CD4-positive, alpha-beta memory T cell (primary cell): ENCODE data around the gene DNM2. TPM values are rescaled to one million over a fixed set of nuclear protein-coding genes. Genes with fewer than 3 reads are reported as not detected.

Experiments used
- CTCF ChIA-PET: fragments of 350-600 bp; sonication (Branson Sonifier 250); formaldehyde crosslinking; loops from one replicate; lab custom pipeline; 2021; ENCODE audit warnings: inconsistent platforms; ENCODE audit not compliant: partially characterized antibody; lab: Charles Lee
- POLR2A ChIA-PET: fragments of 350-600 bp; sonication (Branson Sonifier 250); formaldehyde crosslinking; loops from one replicate; lab custom pipeline; 2021; ENCODE audit not compliant: partially characterized antibody; lab: Charles Lee
- DNase-seq, 5 donors: peaks; one replicate each; pipeline versions ENCODE4 v3.0.0 to v3.0.0-alpha.2; 2020 to 2022; ENCODE audit warnings: mixed read lengths in 1 of 5
- H3K27ac ChIP-seq: one replicate; pipeline ENCODE4 v1.7.0; 2013; ENCODE audit warnings: low read depth, low read length
- H3K27me3 ChIP-seq: 2 replicates; pipeline ENCODE4 v1.7.0; 2013; ENCODE audit warnings: mild to moderate bottlenecking, low read length, moderate library complexity; ENCODE audit not compliant: insufficient read depth
- H3K36me3 ChIP-seq: 2 replicates; pipeline ENCODE4 v1.7.0; 2013; ENCODE audit warnings: mild to moderate bottlenecking, low read length, moderate library complexity; ENCODE audit not compliant: insufficient read depth
- H3K4me1 ChIP-seq: 2 replicates; pipeline ENCODE4 v1.7.0; 2013; ENCODE audit warnings: mild to moderate bottlenecking, low read length, moderate library complexity; ENCODE audit not compliant: insufficient read depth
- H3K4me3 ChIP-seq, 2 donors: one replicate each; pipeline ENCODE4 v1.7.0; 2013; ENCODE audit warnings: low read length in 2 of 2, mild to moderate bottlenecking in 1 of 2
- H3K9me3 ChIP-seq, 2 donors: one replicate each; pipeline ENCODE4 v1.7.0; 2013; ENCODE audit warnings: low read length in 2 of 2, control low read depth in 1 of 2; ENCODE audit not compliant: control insufficient read depth in 1 of 2
- H3K27ac Mint-ChIP-seq, 7 donors: one replicate each; pipeline ENCODE4 v1.8.0; 2020 to 2021; ENCODE audit warnings: mixed read lengths in 7 of 7, mild to moderate bottlenecking in 6 of 7, inconsistent platforms in 3 of 7, moderate library complexity in 3 of 7
- H3K27me3 Mint-ChIP-seq, 2 donors: one replicate each; pipeline ENCODE4 v1.8.0; 2020 to 2021; ENCODE audit warnings: mixed read lengths in 2 of 2
- H3K36me3 Mint-ChIP-seq, 2 donors: one replicate each; pipeline ENCODE4 v1.8.0; 2020 to 2021; ENCODE audit warnings: mixed read lengths in 2 of 2, inconsistent platforms in 1 of 2, mild to moderate bottlenecking in 1 of 2
- H3K4me1 Mint-ChIP-seq, 4 donors: one replicate each; pipeline ENCODE4 v1.8.0; 2020 to 2021; ENCODE audit warnings: mixed read lengths in 4 of 4, mild to moderate bottlenecking in 1 of 4
- H3K4me3 Mint-ChIP-seq, 8 donors: one replicate each; pipeline ENCODE4 v1.8.0; 2020 to 2021; ENCODE audit warnings: mixed read lengths in 8 of 8, mild to moderate bottlenecking in 7 of 8, moderate library complexity in 6 of 8, inconsistent platforms in 3 of 8
- H3K9me3 Mint-ChIP-seq, 8 donors: one replicate each; pipeline ENCODE4 v1.8.0; 2020 to 2021; ENCODE audit warnings: mixed read lengths in 8 of 8, mild to moderate bottlenecking in 5 of 8, inconsistent platforms in 3 of 8, moderate library complexity in 1 of 8
- intact Hi-C: fragments of 100-400 bp; cut with micrococcal nuclease; formaldehyde crosslinking; loops from one replicate; pipeline ENCODE4 v1.15.1; 2023
- polyA plus RNA-seq, 2 donors: library from polyadenylated mRNA; unstranded; fragments of 300-500 nt; fragmentation: Illumina TruSeq; gene quantifications; one replicate each; pipeline ENCODE4 v1.2.3, GENCODE V29; 2021
- total RNA-seq, 2 experiments: library from RNA; stranded (reverse); gene quantifications; one replicate each; pipeline ENCODE4 v1.2.3, GENCODE V29; 2021

The DNM2 gene
- total and polyA plus RNA-seq, 4 experiments from 2014 or later: 46.3 to 272 (median 174) TPM

DNA sequence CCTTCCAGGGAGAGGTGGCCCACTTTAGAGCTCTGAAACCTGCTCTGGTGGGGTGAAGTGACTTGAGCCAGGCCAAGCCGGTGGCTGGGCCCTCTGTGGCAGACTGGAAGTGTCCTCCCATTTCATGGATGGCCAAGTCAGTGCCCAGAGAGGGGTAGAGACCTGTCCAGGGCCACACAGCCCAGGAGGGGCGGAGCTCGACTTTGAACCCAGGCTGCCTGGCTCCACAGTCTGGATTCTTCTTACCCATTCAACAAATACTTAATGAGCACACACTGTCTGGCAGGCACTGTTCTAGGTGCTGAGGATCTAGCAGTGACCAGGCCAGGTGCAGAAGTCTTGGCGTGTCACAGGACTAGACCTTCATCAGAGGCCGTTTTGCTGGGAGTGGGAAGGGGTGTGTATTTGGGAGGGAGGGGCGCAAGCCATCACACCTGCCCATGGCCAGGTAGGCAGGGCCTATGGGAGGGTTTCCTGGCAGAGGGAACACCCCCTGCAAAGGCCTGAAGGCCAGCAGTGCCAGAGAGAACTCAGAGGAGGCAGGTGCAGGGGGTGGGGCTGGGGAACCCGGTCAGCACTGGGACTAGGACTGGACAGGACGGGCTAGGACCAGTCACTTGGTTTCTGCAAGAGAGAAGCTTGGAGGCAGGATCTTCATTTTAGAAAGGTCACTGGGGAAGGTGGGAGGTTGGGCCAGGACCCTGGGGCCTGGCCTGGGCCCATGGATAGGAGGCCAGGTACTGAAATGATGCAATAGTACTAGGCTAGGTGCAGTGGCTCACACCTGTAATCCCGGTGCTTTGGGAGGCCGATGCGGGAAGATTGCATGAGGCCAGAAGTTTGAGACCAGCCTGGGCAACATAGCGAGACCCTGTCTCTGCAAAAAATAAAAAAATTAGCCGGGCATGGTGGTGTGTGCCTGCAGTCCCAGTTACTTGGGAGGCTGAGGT is 31.8 kb downstream of the DNM2 start:
- intact Hi-C loops: no loop called here
- ChIA-PET CTCF (interaction anchor here (0.6 kb wide), 2 partner anchors 8 to 362 kb away, joined by 3 to 5 read pairs; no protein-coding TSS in a partner anchor), POLR2A (interaction anchor here (2.0 kb wide), 1 partner anchor 18 kb away, joined by 8 read pairs; no protein-coding TSS in a partner anchor)
- H3K4me1 ChIP-seq: peaks cover 75% of the 10 kb centered on the region
- Mint-ChIP-seq H3K4me1 (peaks cover 30 to 93% (median 64%) of the 10 kb centered on the region in 4 donors), H3K36me3 (peaks cover 0 to 4% of the 10 kb centered on the region in 2 donors), H3K4me3 (peak overlapping the region in 1 of 8 donors; percentile 25), H3K27me3 (no peaks in the 10 kb centered on the region), H3K9me3 (no peaks in the 10 kb centered on the region), H3K27ac (peak overlapping the region; percentile 69 to 90 (median 78))
- no peak for DNase-seq
- no peaks in the 10 kb centered on the region for H3K9me3 ChIP-seq
- peaks cover 5% of the 10 kb centered on the region for H3K36me3 ChIP-seq
- H3K27ac ChIP-seq: peak overlapping the region; percentile 5
- no peak overlapping the region for H3K4me3 ChIP-seq
- no peaks in the 10 kb centered on the region for H3K27me3 ChIP-seq

GRCh38 chr19:10751109-10751953 is 33.5 kb downstream of the DNM2 start:
- Histone ChIP-seq H3K9me3 (no peaks in the 10 kb centered on the region), H3K27ac (no peak overlapping the region), H3K4me1 (peaks cover 91% of the 10 kb centered on the region), H3K4me3 (no peak overlapping the region), H3K36me3 (no peaks in the 10 kb centered on the region), H3K27me3 (no peaks in the 10 kb centered on the region)
- H3K36me3 Mint-ChIP-seq: peaks cover 0 to 5% of the 10 kb centered on the region in 2 donors
- POLR2A ChIA-PET: interaction anchor here (2.0 kb wide), 1 partner anchor 20 kb away, joined by 8 read pairs; no protein-coding TSS in a partner anchor
- intact Hi-C loops: no loop called here
- H3K27me3 Mint-ChIP-seq: no peaks in the 10 kb centered on the region
- H3K4me1 Mint-ChIP-seq: peaks cover 39 to 95% (median 70%) of the 10 kb centered on the region in 4 donors
- no peaks in the 10 kb centered on the region for H3K9me3 Mint-ChIP-seq
- CTCF ChIA-PET: interaction anchor here (0.5 kb wide), 1 partner anchor 19 kb away, joined by 3 read pairs; no protein-coding TSS in a partner anchor
- H3K4me3 Mint-ChIP-seq: peak overlapping the region in 1 of 8 donors; percentile 3
- no peak for DNase-seq
- peak overlapping the region; percentile 78 to 95 (median 93) for H3K27ac Mint-ChIP-seq

DNA sequence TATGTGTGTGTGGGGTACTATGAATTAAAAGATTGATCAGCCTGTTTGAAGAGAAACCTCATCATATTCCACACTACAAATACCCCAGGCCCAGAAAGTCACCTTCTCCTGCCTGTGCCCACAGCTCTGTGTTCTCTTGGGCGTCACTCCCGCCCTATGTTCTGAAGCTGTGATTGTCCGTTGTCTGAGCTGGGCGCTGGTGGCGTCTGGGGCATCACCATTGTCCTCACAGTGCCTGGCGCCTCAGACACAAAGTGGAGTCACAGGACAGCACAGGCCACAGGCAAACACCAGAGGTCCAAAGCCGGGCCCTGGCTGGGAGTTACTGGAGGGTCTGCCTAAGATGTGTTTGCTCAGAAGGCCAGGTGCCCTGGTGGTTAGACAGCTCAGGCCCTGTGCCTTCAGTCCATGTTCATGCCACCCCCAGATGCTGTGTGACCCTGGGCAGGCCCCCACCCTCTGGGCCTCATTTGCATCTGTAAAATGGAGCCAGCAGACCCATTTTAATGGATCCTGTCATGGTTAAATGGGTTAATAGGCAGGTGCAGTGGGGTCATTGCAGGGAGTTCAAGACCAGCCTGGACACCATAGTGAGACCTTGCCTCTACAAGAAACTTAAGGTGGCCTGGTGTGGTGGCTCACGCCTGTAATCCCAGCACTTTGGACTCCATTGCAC is 34.5 kb downstream of the DNM2 start:
- no peaks in the 10 kb centered on the region for H3K27me3 Mint-ChIP-seq
- Histone ChIP-seq H3K27ac (peak overlapping the region; percentile 32), H3K4me3 (no peak overlapping the region), H3K36me3 (no peaks in the 10 kb centered on the region), H3K4me1 (peaks cover 94% of the 10 kb centered on the region), H3K9me3 (no peaks in the 10 kb centered on the region), H3K27me3 (no peaks in the 10 kb centered on the region)
- CTCF ChIA-PET: no interaction called here
- no peak for DNase-seq
- intact Hi-C loops: no loop called here
- POLR2A ChIA-PET: interaction anchor here (0.7 kb wide), 1 partner anchor 14 kb away, joined by 3 read pairs; no protein-coding TSS in a partner anchor
- H3K9me3 Mint-ChIP-seq: no peaks in the 10 kb centered on the region
- H3K36me3 Mint-ChIP-seq: peaks cover 0 to 5% of the 10 kb centered on the region in 2 donors
- peaks cover 40 to 98% (median 73%) of the 10 kb centered on the region in 4 donors for H3K4me1 Mint-ChIP-seq
- no peak overlapping the region for H3K4me3 Mint-ChIP-seq
- peak overlapping the region; percentile 80 to 99 (median 93) for H3K27ac Mint-ChIP-seq

- peaks cover 0 to 4% of the 10 kb centered on the region in 2 donors for H3K36me3 Mint-ChIP-seq
- CTCF ChIA-PET: no interaction called here
- DNase-seq: no peak
- H3K4me1 Mint-ChIP-seq: peaks cover 33 to 98% (median 69%) of the 10 kb centered on the region in 4 donors
- intact Hi-C loops: no loop called here
- no peak overlapping the region for H3K4me3 Mint-ChIP-seq
- H3K36me3 ChIP-seq: no peaks in the 10 kb centered on the region
- no peaks in the 10 kb centered on the region for H3K9me3 Mint-ChIP-seq
- H3K9me3 ChIP-seq: no peaks in the 10 kb centered on the region
- no peak overlapping the region for H3K4me3 ChIP-seq
- H3K27me3 Mint-ChIP-seq: no peaks in the 10 kb centered on the region
- H3K27me3 ChIP-seq: no peaks in the 10 kb centered on the region
- POLR2A ChIA-PET: interaction anchor here (0.7 kb wide), 1 partner anchor 13 kb away, joined by 3 read pairs; no protein-coding TSS in a partner anchor
- no peak overlapping the region for H3K27ac ChIP-seq
- peak overlapping the region; percentile 83 to 99 (median 91) for H3K27ac Mint-ChIP-seq
- peaks cover 89% of the 10 kb centered on the region for H3K4me1 ChIP-seq
Measured at GRCh38 chr19:10752913-10753704, 35.2 kb downstream of the DNM2 start.

DNA sequence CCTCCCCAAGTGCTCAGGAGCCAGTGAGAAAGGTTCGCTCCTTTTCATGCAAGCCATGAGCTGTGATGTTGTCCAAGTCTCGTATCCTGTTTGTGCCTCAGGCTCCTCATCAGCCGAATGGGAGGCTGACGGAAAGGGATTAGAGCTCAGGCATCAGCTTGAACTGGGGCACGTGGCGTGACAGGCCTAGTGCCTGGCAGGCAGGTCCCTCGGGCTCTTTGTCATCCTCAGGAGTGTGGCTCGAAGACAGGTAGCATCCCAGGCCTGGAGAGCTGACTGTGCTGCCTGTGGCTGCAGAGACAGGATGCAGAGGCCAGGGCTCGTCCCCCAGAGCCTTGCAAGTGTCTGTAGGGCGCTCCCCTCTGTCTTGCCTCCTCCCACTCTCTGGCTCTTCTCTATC is 38.5 kb downstream of the DNM2 start:
- DNase-seq: no peak
- Mint-ChIP-seq H3K27me3 (no peaks in the 10 kb centered on the region), H3K36me3 (peaks cover 13 to 18% of the 10 kb centered on the region in 2 donors), H3K9me3 (peaks cover 0 to 3% (median 0%) of the 10 kb centered on the region in 8 donors), H3K27ac (peak overlapping the region; percentile 83 to 99 (median 93)), H3K4me1 (peaks cover 43 to 92% (median 69%) of the 10 kb centered on the region in 4 donors), H3K4me3 (peak overlapping the region in 2 of 8 donors; percentile 52 to 60)
- intact Hi-C loops: no loop called here
- no peaks in the 10 kb centered on the region for H3K9me3 ChIP-seq
- H3K27me3 ChIP-seq: no peaks in the 10 kb centered on the region
- H3K4me3 ChIP-seq: no peak overlapping the region
- ChIA-PET CTCF (interaction anchor here (1.3 kb wide), 1 partner anchor 110 kb away, joined by 3 read pairs; no protein-coding TSS in a partner anchor), POLR2A (interaction anchor here (0.5 to 1.1 kb wide), 2 partner anchors 79 to 272 kb away, joined by 3 read pairs; partner anchors contain the start of gene TMED1)
- H3K27ac ChIP-seq: no peak overlapping the region
- peaks cover 84% of the 10 kb centered on the region for H3K4me1 ChIP-seq
- peaks cover 2% of the 10 kb centered on the region for H3K36me3 ChIP-seq

DNA sequence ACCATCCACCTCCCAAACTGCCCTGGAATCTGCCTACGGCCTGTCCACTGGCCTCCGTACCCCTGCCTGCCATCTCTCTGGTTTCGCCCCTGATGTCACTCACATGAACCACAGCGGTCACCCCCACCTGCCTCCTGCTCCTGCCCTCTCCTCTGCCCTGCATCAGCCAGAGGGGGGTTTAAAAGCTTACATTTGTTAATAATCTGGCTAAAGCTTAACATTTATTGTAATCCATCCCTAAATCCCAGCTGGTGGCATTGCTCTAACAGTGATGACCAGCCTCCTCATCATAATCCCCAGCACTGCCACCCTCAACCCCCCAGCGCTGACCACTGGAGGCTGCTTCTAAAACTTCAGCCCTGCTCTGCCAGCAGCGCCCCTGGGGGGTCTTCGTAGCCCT is 38.9 kb downstream of the DNM2 start:
- ChIA-PET CTCF (interaction anchor here (1.0 to 1.3 kb wide), 4 partner anchors 25 to 109 kb away, joined by 3 to 4 read pairs (median 3); partner anchors contain the start of gene DNM2), POLR2A (interaction anchor here (0.5 to 1.1 kb wide), 3 partner anchors 39 to 272 kb away, joined by 3 to 4 read pairs (median 3); partner anchors contain the start of gene DNM2)
- Histone ChIP-seq H3K4me1 (peaks cover 84% of the 10 kb centered on the region), H3K36me3 (peaks cover 6% of the 10 kb centered on the region), H3K9me3 (no peaks in the 10 kb centered on the region), H3K4me3 (no peak overlapping the region), H3K27me3 (no peaks in the 10 kb centered on the region), H3K27ac (no peak overlapping the region)
- no peak for DNase-seq
- peaks cover 43 to 92% (median 70%) of the 10 kb centered on the region in 4 donors for H3K4me1 Mint-ChIP-seq
- peak overlapping the region in 1 of 8 donors; percentile 60 for H3K4me3 Mint-ChIP-seq
- intact Hi-C loops: no loop called here
- H3K27ac Mint-ChIP-seq: peak overlapping the region; percentile 70 to 99 (median 93)
- peaks cover 17 to 20% of the 10 kb centered on the region in 2 donors for H3K36me3 Mint-ChIP-seq
- H3K9me3 Mint-ChIP-seq: peaks cover 0 to 3% (median 0%) of the 10 kb centered on the region in 8 donors
- no peaks in the 10 kb centered on the region for H3K27me3 Mint-ChIP-seq
